Stimulated activated CD8-positive, alpha-beta memory T cell treated with anti-CD3 and anti-CD28 coated beads, Interleukin-12 subunit alpha, Interleukin-12 subunit beta, amount 100 ng/mL, for 1 hour (primary cell): ENCODE data around the gene ZNF860.
"Not testable (repeated sequence)": the region's sequence is repeated elsewhere in the genome, so short reads cannot be mapped to it uniquely, and the experiment has no call there.

Experiments
- DNase-seq: peaks from one replicate; pipeline ENCODE4 v3.0.0-alpha.2; 2020; ENCODE audit warnings: low read depth

ZNF860 gene

GRCh38 chr3:31960793-31961431 lies 20.6 kb upstream of the ZNF860 start:
- no peak for DNase-seq

- DNase-seq: no peak
Measured at GRCh38 chr3:31962801-31963205, 18.7 kb upstream of the ZNF860 start.

- DNase-seq: no peak
Measured at GRCh38 chr3:31966978-31967591, 14.5 kb upstream of the ZNF860 start.

- no peak for DNase-seq
Measured at GRCh38 chr3:31967592-31967991, 14.0 kb upstream of the ZNF860 start.

GRCh38 chr3:31968369-31968926 lies 13.1 kb upstream of the ZNF860 start:
- DNase-seq: no peak

GRCh38 chr3:31968927-31969418 lies 12.6 kb upstream of the ZNF860 start:
- no peak for DNase-seq

- DNase-seq: no peak
Measured at GRCh38 chr3:31971607-31972006, 9.9 kb upstream of the ZNF860 start.

- no peak for DNase-seq
Measured at GRCh38 chr3:31973081-31973480, 8.5 kb upstream of the ZNF860 start.

GRCh38 chr3:31973837-31974236 lies 7.7 kb upstream of the ZNF860 start:
- no peak for DNase-seq

- no peak for DNase-seq
Measured at GRCh38 chr3:31974471-31974870, 7.1 kb upstream of the ZNF860 start.

GRCh38 chr3:31974964-31975363 lies 6.6 kb upstream of the ZNF860 start:
- no peak for DNase-seq

GRCh38 chr3:31976302-31976701 lies 5.2 kb upstream of the ZNF860 start:
- DNase-seq: no peak

GRCh38 chr3:31977736-31978135 lies 3.8 kb upstream of the ZNF860 start:
- no peak for DNase-seq

GRCh38 chr3:31978553-31978952 lies 3.0 kb upstream of the ZNF860 start:
- DNase-seq: no peak

GRCh38 chr3:31979001-31979697 lies 2.4 kb upstream of the ZNF860 start:
- no peak for DNase-seq

- DNase-seq: no peak
Measured at GRCh38 chr3:31980530-31981205, 882 bp upstream of the ZNF860 start.

- no peak for DNase-seq
Measured at GRCh38 chr3:31984321-31984720, 2.8 kb downstream of the ZNF860 start.

GRCh38 chr3:31985831-31986230 lies 4.3 kb downstream of the ZNF860 start:
- no peak for DNase-seq

- no peak for DNase-seq
Measured at GRCh38 chr3:31988271-31988670, 6.7 kb downstream of the ZNF860 start.

GRCh38 chr3:31992995-31993394 lies 11.4 kb downstream of the ZNF860 start:
- not testable (repeated sequence) for DNase-seq

GRCh38 chr3:31993843-31994242 lies 12.3 kb downstream of the ZNF860 start:
- no peak for DNase-seq

- not testable (repeated sequence) for DNase-seq
Measured at GRCh38 chr3:31995026-31995425, 13.5 kb downstream of the ZNF860 start.
